GM19452 (cell line): ENCODE results near the gene PMPCA.

Experiments
- ATAC-seq: cut with Tn5 transposase; IDR thresholded peaks from one replicate; pipeline ENCODE4 v1.9.1; 2021; ENCODE audit not compliant: unreplicated experiment

PMPCA gene

DNA sequence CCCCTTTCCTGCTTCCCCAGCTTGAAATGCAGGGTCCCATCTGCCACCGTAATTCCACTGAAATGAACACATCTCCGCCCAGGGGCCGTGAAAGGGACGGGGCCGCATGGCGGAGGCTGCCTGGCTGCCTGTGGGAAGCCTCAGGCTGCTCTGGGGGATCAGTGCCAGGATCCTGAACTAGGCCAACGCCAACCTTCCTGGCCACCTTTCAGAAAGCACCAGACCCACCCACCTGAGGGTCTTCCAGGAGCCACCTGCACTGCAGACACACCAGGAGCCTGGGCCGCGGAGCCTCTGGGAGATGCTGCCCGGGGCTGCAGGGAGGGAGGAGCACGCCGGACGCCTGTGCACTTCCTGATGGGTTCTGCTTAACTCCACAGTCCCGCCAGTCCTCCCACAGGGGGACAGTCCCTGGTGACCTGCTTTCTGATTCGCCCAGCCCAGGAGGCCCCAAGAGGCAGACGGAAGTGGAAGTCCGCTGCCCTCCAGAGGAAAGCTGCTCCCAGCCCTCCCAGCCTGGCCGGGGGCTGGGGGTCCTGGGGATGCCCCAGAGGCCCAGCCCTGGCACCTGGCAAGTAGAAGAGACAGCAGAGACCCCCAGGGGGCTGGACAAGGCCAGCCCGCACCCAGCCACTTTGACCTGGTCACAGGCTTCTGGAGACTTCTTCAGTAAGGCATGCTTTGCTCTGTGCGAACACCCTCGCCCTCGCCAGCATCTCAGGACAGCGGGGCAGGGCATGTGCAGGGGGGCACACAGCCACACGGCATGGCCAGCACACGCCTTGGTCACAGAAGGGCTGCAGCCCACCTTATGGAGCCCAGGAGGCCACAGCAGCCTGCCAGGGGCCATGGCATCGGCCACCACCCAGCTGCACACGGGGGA, 36.9 kb upstream of the PMPCA start, which contains the start of gene CARD9:
Gene CARD9 (minus strand): TSS at position 370 of the 883 bp plus-strand sequence. CDS start 1,591 bp downstream, outside the sequence.
- ATAC-seq, result no peak

GRCh38 chr9:136374183-136374575, 36.3 kb upstream of the PMPCA start:
- ATAC-seq, result no peak

DNA sequence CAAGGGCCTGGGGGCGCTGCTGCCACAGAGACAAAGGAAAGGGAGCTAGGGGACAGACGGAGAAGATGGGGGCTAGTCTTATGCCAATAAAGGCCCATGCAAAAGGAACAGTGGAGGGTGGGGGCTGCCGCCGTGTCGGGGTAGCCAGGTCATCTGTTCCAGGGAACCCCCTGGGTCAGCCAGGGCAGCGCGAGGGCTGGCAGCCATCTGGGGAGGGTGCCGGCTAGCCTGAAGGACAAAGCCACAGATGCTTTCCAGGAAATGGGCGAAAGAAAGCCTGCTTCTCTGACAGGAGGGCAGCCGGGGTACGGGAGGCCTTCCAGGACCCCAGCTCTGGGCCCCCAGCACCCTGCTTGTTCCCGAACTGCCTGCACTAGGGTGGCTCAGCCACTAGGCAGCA, 35.4 kb upstream of the PMPCA start:
- ATAC-seq, result no peak

GRCh38 chr9:136376457-136376856, 34.0 kb upstream of the PMPCA start:
- ATAC-seq, result no peak

DNA sequence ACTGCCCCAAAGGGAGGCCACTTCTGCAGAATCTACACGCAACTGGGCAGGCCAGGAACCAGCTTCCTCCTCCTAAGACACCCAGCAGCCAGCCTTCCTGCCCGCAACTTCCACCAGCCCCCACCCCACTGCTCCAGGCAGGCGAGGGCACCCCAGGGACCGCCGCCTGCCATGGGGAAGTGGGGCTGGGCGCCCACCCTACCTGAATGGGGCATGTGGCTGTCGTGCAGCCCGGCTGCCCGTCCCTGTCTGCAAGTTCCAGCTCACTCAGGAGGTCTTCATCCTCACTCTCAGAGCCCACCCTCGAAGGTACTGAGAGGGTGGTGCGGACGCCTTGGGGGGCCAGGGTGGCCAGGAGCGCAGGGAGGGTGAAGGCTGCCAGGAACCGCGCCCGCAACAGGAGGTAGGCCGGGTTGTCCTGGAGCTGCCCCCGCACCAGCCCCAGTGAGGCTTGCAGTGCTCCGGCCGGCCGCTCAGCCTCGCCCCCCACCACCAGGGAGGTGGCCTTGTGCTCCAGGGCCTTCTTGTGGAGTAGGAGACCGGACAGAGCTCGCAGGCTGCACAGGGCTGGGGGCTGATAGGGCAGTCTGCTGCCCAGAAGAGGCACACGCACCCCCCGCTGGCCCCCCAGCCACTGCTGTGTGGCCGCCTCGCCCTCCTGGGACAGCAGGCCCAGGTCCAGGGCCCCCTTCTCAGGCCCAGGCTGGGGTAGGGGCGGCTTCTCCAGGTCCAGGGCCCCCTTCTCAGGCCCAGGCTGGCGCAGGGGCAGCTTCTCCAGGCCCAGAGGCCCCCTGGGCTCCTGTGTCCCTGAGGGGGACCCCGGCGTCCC, 32.9 kb upstream of the PMPCA start:
- ATAC-seq, result no peak

GRCh38 chr9:136378170-136379002, 32.1 kb upstream of the PMPCA start:
- ATAC-seq, result no peak

DNA sequence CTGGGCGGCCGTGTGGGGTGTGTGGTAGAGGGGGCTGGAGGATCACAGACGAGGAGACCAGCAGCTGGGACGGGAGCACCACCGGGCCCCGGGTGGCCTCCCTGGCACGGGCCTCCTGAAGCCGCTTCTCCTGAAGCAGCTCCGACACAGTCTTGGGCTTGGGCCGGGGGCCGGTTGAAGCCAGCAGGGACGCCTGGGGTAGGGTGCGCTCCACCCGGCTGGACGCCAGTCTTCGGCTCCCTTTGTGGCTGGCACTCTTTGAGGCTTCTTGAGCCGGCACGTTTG, 31.5 kb upstream of the PMPCA start:
- no peak for ATAC-seq

DNA sequence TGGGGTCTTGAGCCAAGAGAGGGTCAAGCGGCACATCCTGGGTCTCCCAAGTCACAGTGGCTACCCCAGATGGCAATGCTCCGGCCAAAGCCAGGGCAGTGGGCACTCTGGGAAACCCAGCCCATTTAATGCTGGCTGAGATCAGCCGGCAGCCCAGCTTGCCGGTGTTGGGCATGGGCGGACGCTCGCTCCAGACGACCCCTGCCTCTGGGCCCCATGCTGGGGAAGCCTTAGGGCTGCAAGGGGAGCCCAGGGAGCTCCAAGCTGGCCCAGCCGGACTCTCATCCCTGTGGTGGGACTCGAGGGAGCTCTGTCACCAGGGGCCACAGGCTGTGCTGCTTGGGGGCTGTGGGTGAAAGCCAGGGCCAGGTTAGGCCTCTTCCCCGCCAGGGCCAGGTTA, 31.1 kb upstream of the PMPCA start:
- no peak for ATAC-seq

DNA sequence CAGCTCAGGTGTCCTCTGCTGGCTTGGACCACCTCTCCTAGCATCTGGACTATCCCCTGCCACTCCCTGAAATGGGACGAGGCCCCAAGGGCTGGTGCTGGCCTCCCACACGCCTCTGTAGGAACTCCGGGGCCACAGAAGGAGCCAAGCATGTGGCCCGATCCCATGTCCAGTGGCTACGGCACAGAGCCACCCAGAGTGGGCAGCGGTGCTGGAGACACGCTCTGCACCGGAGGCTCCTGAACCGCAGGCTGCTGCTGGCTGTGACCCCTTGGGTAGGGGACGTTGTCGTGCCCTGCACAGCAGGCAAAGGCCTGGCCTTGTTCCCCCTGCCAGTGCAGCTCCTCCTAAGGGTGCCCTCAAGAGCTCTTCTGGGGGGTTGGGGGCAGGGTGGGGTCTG, 30.6 kb upstream of the PMPCA start:
- ATAC-seq, result no peak

GRCh38 chr9:136380381-136380780, 30.1 kb upstream of the PMPCA start:
- ATAC-seq, result no peak

DNA sequence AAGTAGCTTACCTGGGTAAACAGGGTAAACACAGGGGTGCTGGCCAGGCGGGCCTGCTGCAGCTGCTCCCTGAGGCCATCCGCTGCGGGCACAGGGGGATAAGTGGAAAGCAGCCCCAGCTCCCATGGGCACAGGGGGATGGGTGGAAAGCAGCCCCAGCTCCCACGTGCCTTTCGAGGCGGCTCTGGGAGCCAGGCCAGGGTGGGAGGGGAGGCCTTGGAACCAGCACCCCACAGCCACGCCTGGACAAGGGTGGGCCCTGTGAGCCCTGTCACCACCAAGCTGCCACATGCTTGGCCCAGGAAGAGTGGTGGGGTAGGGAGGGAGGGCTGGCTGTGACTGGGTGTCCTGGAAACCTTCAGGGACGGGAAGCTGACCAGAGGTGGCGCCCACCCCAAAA, 29.1 kb upstream of the PMPCA start:
- ATAC-seq, result no peak

- ATAC-seq, result no peak
These were observed 28.4 kb upstream of the PMPCA start for GRCh38 chr9:136381966-136382513.

GRCh38 chr9:136383436-136383835, 27.0 kb upstream of the PMPCA start:
- no peak for ATAC-seq

- ATAC-seq, result no peak
These were observed 25.4 kb upstream of the PMPCA start for GRCh38 chr9:136385015-136385414.

GRCh38 chr9:136386018-136386417, 24.4 kb upstream of the PMPCA start:
- no peak for ATAC-seq

GRCh38 chr9:136387217-136387616, 23.2 kb upstream of the PMPCA start:
- ATAC-seq, result no peak

DNA sequence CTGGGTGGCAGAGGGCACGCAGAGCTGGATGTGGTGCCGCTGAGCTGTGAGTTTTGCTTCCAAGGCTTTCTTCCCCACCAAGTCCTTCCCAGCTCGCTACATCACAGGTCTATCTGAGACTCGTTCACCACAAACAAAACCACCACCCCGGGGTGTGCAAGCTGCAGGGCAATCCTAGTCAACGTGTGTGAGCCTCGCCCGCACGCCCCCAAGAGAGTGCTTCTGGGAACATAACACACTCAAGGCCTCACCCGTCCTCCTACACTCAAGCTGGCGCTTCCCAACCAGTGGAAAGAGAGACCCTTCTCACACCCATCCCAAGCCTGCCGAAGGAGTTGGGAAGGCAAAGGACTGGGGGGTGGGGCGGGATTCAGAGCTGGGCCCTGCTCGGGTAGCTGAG, 21.1 kb upstream of the PMPCA start:
- no peak for ATAC-seq

DNA sequence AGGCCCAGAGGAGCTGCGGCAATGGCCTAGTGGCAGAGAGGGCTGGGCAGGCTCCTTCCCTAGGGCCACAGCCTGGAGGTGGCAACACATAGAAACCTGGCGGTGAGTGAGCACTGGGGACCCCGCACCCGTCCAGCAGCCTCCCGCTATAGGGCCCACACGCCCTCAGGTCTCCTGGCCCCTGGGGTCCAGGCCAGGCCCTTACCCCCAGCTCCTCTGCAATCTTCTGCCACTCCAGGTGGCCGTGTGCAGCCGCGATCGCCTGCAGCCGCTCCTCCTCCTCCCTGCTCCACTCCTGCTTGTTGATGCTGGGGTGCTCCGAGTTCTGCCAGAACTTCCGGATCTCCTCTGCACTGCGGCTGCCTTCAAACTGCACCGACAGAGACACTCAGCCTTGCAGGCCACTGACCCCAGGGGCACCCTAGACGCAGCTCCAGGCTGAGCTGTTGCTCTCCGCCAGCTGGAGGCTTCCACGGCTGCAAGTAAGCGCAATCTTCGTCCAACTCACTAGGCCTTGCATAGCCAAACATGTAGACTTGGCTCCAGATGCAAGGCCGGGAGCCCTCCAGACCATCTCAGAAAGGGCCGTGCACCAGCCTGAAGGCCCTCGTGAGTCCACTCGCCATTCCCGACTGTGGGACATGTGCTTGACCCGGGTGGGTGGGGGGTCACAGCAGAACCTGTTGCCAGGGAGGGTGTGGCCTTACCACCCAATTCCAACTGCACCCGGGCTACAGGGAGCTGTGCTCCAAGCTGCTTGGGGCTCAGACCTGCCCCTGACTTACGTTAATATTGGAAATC, 18.5 kb upstream of the PMPCA start:
- no peak for ATAC-seq

DNA sequence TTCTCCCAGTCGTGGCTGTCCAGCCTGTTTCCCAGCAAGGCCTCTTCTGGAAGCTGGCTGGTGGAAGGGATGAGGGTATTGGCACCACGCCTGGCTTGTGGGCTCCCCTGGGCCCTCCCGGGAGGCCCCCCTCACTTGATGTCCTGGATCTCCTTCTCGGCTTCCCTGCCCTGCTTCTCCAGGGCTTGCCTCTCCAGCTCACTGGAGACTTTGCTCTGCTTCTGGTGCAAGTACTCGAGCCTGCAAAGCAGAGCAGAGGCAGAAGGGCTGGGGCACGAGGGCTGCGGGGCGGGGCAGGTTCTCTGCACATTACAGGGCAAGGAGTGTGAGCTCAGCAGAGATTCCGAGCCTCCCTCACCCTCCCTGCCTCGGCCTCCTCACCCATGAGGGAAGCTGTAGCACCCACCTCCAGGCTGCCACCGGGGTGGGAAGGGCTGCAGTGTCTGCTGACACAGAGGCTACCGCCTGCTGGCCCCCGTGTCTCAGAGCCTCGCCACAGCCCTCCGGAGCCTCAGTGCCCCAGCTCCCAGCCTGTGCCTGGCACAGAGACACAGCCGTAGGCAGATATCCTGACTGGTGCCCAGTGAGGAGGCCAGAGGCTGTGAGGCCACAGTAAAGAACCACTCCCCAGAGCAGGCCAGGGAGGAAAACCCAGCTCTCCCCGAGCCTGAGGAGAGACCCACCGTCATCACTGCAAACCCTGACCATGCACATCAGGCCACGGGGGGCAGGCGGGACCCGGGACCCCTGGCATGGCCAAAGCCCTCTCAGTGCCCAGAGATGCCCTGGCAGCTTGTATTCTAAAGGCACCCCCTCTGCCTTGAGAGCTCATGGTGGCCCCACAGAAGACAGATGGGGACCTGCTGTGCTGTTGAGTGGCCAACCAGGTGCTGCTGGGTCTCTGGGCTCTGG, 17.7 kb upstream of the PMPCA start:
- ATAC-seq, result no peak
